Measurements from ENCODE around the gene SH3TC1.

SH3TC1 gene

GRCh38 chr4:8282134-8282641, 83.1 kb downstream of the SH3TC1 start:
- no peak for TF ChIP-seq ZFX (IDR thresholded peaks at IDR 0.05)
- no peak for TF ChIP-seq CTCF (conservative IDR thresholded peaks at IDR 0.05)
- no peak overlapping the region for H3K27ac ChIP-seq

GRCh38 chr4:8282742-8283141, 83.7 kb downstream of the SH3TC1 start:
- TF ChIP-seq ZFX (IDR thresholded peaks at IDR 0.05) (no peak), CTCF (conservative IDR thresholded peaks at IDR 0.05) (no peak)
- no peak overlapping the region for H3K27ac ChIP-seq

- no peak overlapping the region for H3K27ac ChIP-seq
- TF ChIP-seq CTCF (conservative IDR thresholded peaks at IDR 0.05): no peak
- TF ChIP-seq ZFX (IDR thresholded peaks at IDR 0.05): no peak
Observed at GRCh38 chr4:8283161-8283560, 84.1 kb downstream of the SH3TC1 start.

- H3K27ac ChIP-seq: no peak overlapping the region
- TF ChIP-seq ZFX (IDR thresholded peaks at IDR 0.05) (no peak), CTCF (conservative IDR thresholded peaks at IDR 0.05) (no peak)
Observed at GRCh38 chr4:8283631-8284121, 84.6 kb downstream of the SH3TC1 start.

GRCh38 chr4:8284391-8284790, 85.3 kb downstream of the SH3TC1 start:
- no peak overlapping the region for H3K27ac ChIP-seq
- TF ChIP-seq CTCF (conservative IDR thresholded peaks at IDR 0.05) (no peak), ZFX (IDR thresholded peaks at IDR 0.05) (no peak)

- TF ChIP-seq CTCF (conservative IDR thresholded peaks at IDR 0.05) (no peak), ZFX (IDR thresholded peaks at IDR 0.05) (no peak)
- H3K27ac ChIP-seq: no peak overlapping the region
Observed at GRCh38 chr4:8285143-8285975, 86.3 kb downstream of the SH3TC1 start.

GRCh38 chr4:8285976-8286718, 87.1 kb downstream of the SH3TC1 start:
- TF ChIP-seq ZFX (IDR thresholded peaks at IDR 0.05): no peak

More at GRCh38 chr4:8285976-8286718, 87.1 kb downstream of the SH3TC1 start:
- H3K27ac ChIP-seq: no peak overlapping the region

Data from C4-2B (cell line).